DOHH2 (cell line): ENCODE results near the gene CHFR.
"Not testable (repeated sequence)": the region's sequence is repeated elsewhere in the genome, so short reads cannot be mapped to it uniquely, and the experiment has no call there.

Source experiments
- H3F3A ChIP-seq: fragments of 200-600 bp; sonication (generic), shearing (Covaris generic); 2 replicates; pipeline ENCODE4 v1.6.0; 2016; ENCODE audit warnings: antibody characterized with exemption, mild to moderate bottlenecking; ENCODE audit not compliant: control insufficient read depth, insufficient read depth
- H3K27ac ChIP-seq: fragments of 200-600 bp; sonication (generic); 2 replicates; pipeline ENCODE4 v1.5.1; 2014; ENCODE audit warnings: low read depth, mild to moderate bottlenecking, low read length, moderate library complexity
- H3K27me3 ChIP-seq: fragments of 200-600 bp; sonication (generic); 2 replicates; pipeline ENCODE4 v1.6.1; 2014; ENCODE audit warnings: mild to moderate bottlenecking, low read length, mixed read lengths; ENCODE audit not compliant: control insufficient read depth
- H3K36me3 ChIP-seq: fragments of 200-600 bp; sonication (generic); 2 replicates; pipeline ENCODE4 v1.6.1; 2014; ENCODE audit warnings: mild to moderate bottlenecking, low read length, moderate library complexity, mixed read lengths; ENCODE audit not compliant: control insufficient read depth
- H3K4me1 ChIP-seq: fragments of 200-600 bp; sonication (generic); 2 replicates; pipeline ENCODE4 v1.6.1; 2014; ENCODE audit warnings: mild to moderate bottlenecking, low read length, mixed read lengths; ENCODE audit not compliant: control insufficient read depth
- H3K4me2 ChIP-seq: fragments of 200-600 bp; sonication (generic); 2 replicates; pipeline ENCODE4 v1.6.0; 2014; ENCODE audit warnings: mild to moderate bottlenecking, low read length, moderate library complexity
- H3K4me3 ChIP-seq: fragments of 200-600 bp; sonication (generic); 2 replicates; pipeline ENCODE4 v1.5.1; 2014; ENCODE audit warnings: mild to moderate bottlenecking, low read length, mixed read lengths
- H3K79me2 ChIP-seq: fragments of 200-600 bp; sonication (generic); 2 replicates; pipeline ENCODE4 v1.6.1; 2014; ENCODE audit warnings: mild to moderate bottlenecking, low read length, mixed read lengths; ENCODE audit not compliant: control insufficient read depth
- H3K9me2 ChIP-seq: fragments of 200-600 bp; sonication (generic); replicated peaks from 2 replicates; pipeline ENCODE4 v1.6.1; 2014; ENCODE audit warnings: mild to moderate bottlenecking, low read length, mixed read lengths; ENCODE audit not compliant: control insufficient read depth
- H3K9me3 ChIP-seq: fragments of 200-600 bp; sonication (generic); 2 replicates; pipeline ENCODE4 v1.6.1; 2014; ENCODE audit warnings: antibody characterized with exemption, low read length, mixed read lengths; ENCODE audit not compliant: control insufficient read depth, insufficient read depth
- H4K20me1 ChIP-seq: fragments of 200-600 bp; sonication (generic); 2 replicates; pipeline ENCODE4 v1.6.0; 2014; ENCODE audit warnings: low read depth, mild to moderate bottlenecking, antibody characterized with exemption, low read length, moderate library complexity; ENCODE audit not compliant: control insufficient read depth, insufficient read depth
- EZH2phosphoT487 ChIP-seq: fragments of 200-600 bp; sonication (generic); IDR thresholded peaks from 2 replicates; pipeline ENCODE4 v1.6.1; 2017; ENCODE audit warnings: borderline replicate concordance, mild to moderate bottlenecking, antibody characterized with exemption, low read length, moderate library complexity, mixed read lengths
- TF ChIP-seq, protein P1 (sequence below): fragments of 200-600 bp; sonication (generic); IDR thresholded peaks from one replicate; pipeline ENCODE4 v1.5.1; 2014; ENCODE audit warnings: antibody characterized with exemption, mild to moderate bottlenecking, low read depth, low read length; ENCODE audit not compliant: poor library complexity, severe bottlenecking

The CHFR gene

DNA sequence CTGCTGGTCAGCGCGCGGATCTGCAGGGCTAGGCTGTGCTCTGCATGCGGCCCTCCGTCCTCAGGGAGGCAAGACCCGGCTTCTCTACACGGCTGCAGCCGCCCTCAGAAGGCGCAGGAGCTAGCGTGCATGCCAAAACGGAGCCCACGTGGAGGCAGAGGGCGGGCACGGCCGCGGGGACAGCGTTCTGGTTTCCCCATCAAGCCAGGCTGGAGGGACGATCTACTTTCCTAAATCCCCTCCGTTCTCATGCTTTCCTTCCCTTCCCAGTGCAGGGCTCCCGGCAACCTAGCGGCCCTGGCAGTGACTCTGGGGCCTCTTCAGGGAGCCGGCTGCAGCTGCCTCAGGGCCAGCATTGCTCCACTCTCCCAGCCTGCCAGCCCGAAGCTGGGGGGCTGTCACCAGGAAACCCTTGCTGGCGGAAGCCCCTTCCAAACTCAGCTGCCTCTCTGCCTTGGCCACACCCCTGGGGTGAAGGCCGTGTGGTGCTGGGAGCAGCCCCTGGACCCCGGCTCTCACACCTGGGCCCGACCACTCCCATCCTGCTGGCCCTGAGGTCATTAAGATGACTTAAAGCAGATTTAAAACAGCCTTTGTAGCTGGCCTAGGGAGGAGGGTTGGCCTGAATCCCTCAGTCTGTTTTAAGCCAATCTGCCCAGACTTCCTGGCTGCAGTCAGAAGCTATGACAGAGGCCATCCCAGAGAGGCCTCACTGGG lies 49.6 kb downstream of the CHFR start:
- H4K20me1 ChIP-seq, result no peaks in the 10 kb centered on the region
- H3K9me3 ChIP-seq, result no peaks in the 10 kb centered on the region
- no peak overlapping the region for H3K4me2 ChIP-seq
- H3K27ac ChIP-seq, result no peak overlapping the region
- peaks cover 16% of the 10 kb centered on the region for H3K36me3 ChIP-seq
- no peak overlapping the region for H3K4me3 ChIP-seq
- peaks cover 28% of the 10 kb centered on the region for H3K4me1 ChIP-seq
- H3F3A ChIP-seq, result no peaks in the 10 kb centered on the region
- no peaks in the 10 kb centered on the region for H3K9me2 ChIP-seq
- TF ChIP-seq, protein P1, sequence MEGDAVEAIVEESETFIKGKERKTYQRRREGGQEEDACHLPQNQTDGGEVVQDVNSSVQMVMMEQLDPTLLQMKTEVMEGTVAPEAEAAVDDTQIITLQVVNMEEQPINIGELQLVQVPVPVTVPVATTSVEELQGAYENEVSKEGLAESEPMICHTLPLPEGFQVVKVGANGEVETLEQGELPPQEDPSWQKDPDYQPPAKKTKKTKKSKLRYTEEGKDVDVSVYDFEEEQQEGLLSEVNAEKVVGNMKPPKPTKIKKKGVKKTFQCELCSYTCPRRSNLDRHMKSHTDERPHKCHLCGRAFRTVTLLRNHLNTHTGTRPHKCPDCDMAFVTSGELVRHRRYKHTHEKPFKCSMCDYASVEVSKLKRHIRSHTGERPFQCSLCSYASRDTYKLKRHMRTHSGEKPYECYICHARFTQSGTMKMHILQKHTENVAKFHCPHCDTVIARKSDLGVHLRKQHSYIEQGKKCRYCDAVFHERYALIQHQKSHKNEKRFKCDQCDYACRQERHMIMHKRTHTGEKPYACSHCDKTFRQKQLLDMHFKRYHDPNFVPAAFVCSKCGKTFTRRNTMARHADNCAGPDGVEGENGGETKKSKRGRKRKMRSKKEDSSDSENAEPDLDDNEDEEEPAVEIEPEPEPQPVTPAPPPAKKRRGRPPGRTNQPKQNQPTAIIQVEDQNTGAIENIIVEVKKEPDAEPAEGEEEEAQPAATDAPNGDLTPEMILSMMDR, result no peak
- no peak for TF ChIP-seq EZH2phosphoT487
- no peaks in the 10 kb centered on the region for H3K79me2 ChIP-seq
- H3K27me3 ChIP-seq, result no peaks in the 10 kb centered on the region

DNA sequence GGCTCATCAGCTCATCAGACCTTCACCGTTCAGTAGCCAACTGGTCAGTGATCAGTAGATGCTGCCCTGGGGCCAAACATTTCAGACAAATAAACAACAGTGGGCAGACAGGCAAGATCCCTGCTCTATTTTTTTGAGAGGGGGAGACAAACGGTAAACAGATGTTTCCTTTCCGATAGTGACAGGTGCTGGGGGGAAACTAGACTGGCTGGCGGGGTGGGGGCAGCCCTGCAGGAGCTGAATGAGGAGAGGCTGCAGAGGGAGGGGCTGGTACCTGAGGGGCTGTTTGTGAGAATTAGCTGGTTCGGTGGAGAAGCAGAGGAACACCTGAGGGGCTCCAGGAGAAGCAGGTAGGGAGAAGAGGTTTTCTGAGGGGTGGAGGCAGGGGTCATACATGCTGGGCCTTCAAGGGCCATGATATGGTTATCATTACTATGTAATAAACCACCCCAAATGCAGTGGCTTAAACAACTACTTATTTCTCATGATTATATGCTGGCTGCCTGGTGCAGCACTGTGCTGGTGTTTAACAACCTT lies 50.5 kb downstream of the CHFR start:
- no peaks in the 10 kb centered on the region for H3K79me2 ChIP-seq
- no peaks in the 10 kb centered on the region for H3K9me3 ChIP-seq
- no peaks in the 10 kb centered on the region for H3F3A ChIP-seq
- H4K20me1 ChIP-seq, result no peaks in the 10 kb centered on the region
- H3K4me2 ChIP-seq, result peak overlapping the region; percentile 37
- no peak for TF ChIP-seq EZH2phosphoT487
- TF ChIP-seq, protein P1, result no peak
- no peaks in the 10 kb centered on the region for H3K27me3 ChIP-seq
- peak overlapping the region; percentile 44 for H3K4me3 ChIP-seq
- peak overlapping the region; percentile 24; the same call in 1 of the 2 replicates for H3K27ac ChIP-seq
- no peaks in the 10 kb centered on the region for H3K9me2 ChIP-seq
- H3K4me1 ChIP-seq, result peaks cover 28% of the 10 kb centered on the region
- H3K36me3 ChIP-seq, result peaks cover 15% of the 10 kb centered on the region

DNA sequence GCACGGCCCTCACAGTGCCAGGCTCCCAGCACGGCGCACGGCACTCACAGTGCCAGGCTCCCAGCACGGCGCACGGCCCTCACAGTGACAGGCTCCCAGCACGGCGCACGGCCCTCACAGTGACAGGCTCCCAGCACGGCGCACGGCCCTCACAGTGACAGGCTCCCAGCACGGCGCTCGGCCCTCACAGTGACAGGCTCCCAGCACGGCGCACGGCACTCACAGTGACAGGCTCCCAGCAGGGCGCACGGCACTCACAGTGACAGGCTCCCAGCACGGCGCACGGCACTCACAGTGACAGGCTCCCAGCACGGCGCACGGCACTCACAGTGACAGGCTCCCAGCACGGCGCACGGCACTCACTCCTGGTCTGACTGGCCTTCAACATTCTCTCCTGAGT lies 51.2 kb downstream of the CHFR start:
- Histone ChIP-seq H3K4me1 (peaks cover 28% of the 10 kb centered on the region), H3K36me3 (peaks cover 11% of the 10 kb centered on the region), H3K4me3 (peak overlapping the region; percentile 44), H3K27ac (0 out of 2 replicates have a peak overlapping the region, but pooled peaks have one; percentile 24), H3K4me2 (peak overlapping the region; percentile 37)
- H4K20me1 ChIP-seq, H3F3A ChIP-seq, H3K9me3 ChIP-seq, H3K27me3 ChIP-seq, H3K79me2 ChIP-seq, H3K9me2 ChIP-seq: not testable (repeated sequence)
